ENCODE measurements around the gene PTRHD1. TPM values are rescaled to one million over a fixed set of nuclear protein-coding genes. Genes with fewer than 3 reads are reported as not detected.

The PTRHD1 gene
- total and polyA plus RNA-seq, 5 donors from 2014 or later, result 16.9 to 83.0 (median 52.4) TPM

DNA sequence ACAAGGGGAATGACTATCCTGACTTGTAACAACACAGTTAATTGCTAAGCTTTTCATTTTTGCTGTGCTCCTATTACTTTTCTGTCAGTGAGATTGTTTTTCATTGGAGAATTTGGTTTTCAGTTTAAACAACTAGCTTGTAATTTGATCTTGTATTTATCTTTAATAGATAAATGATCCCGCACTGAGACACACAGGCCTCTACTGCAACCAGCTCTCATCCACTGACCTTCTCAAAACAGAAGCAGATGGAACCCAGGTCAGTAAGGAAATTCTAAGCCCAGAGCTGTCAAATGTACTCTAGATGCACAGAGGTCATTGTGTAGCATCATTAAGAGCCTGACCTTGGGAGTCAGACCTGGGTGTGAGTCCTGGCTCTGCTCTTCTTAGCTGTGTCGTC lies 30.7 kb downstream of the PTRHD1 start:
- Histone ChIP-seq H3K27ac (ENCODE audit: insufficient read depth, low read length, poor library complexity, severe bottlenecking) (no peak overlapping the region), H3K9me3 (ENCODE audit: control insufficient read depth in 2 of 2, low read length in 2 of 2) (no peaks in the 10 kb centered on the region), H3K36me3 (ENCODE audit: control insufficient read depth, insufficient read depth, low read length) (peaks cover 57% of the 10 kb centered on the region), H3K4me1 (ENCODE audit: control insufficient read depth, insufficient read depth, low read length, poor library complexity, severe bottlenecking) (no peaks in the 10 kb centered on the region), H3K27me3 (ENCODE audit: control insufficient read depth, insufficient read depth, low read length) (no peaks in the 10 kb centered on the region), H3K4me3 (ENCODE audit: low read depth, low read length) (no peak overlapping the region)
- H3K36me3 Mint-ChIP-seq, result peaks cover 51% of the 10 kb centered on the region
- DNase-seq, result no peak
- H3K4me3 Mint-ChIP-seq, result no peak overlapping the region
- H3K27ac Mint-ChIP-seq, result no peak overlapping the region
- ATAC-seq (ENCODE audit: low read depth in 2 of 2), result no peak
- no peaks in the 10 kb centered on the region for H3K9me3 Mint-ChIP-seq
- H3K27me3 Mint-ChIP-seq, result no peaks in the 10 kb centered on the region
- peaks cover 6 to 10% (median 8%) of the 10 kb centered on the region in 4 donors for H3K4me1 Mint-ChIP-seq

DNA sequence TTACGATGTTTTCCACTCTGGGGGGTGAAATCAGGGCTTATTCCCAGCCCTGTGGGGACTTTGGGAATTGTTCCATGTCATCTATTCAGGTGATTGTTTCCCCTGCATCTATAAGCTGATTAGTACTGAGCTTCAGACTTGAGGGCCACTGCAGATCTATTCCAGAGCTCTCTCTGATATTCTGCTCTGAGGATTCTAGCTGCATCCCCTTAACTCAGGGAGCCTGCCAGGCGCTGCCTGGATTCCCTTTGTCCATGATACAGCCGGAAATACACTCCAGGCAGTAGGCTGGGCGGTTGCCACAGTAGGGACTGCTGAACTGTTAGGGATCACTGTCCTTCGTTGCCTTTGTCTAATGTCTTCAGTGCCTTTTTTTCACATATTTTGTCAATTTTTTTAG lies 31.3 kb downstream of the PTRHD1 start:
- H3K27ac ChIP-seq (ENCODE audit: insufficient read depth, low read length, poor library complexity, severe bottlenecking), result no peak overlapping the region
- H3K4me3 ChIP-seq (ENCODE audit: low read depth, low read length), result no peak overlapping the region
- Mint-ChIP-seq H3K9me3 (no peaks in the 10 kb centered on the region), H3K4me3 (no peak overlapping the region), H3K36me3 (peaks cover 51% of the 10 kb centered on the region), H3K4me1 (peaks cover 6 to 9% (median 8%) of the 10 kb centered on the region in 4 donors), H3K27me3 (no peaks in the 10 kb centered on the region), H3K27ac (no peak overlapping the region)
- no peaks in the 10 kb centered on the region for H3K4me1 ChIP-seq (ENCODE audit: control insufficient read depth, insufficient read depth, low read length, poor library complexity, severe bottlenecking)
- H3K9me3 ChIP-seq (ENCODE audit: control insufficient read depth in 2 of 2, low read length in 2 of 2), result no peaks in the 10 kb centered on the region
- DNase-seq (no peak), ATAC-seq (ENCODE audit: low read depth in 2 of 2) (no peak)
- H3K36me3 ChIP-seq (ENCODE audit: control insufficient read depth, insufficient read depth, low read length), result peaks cover 59% of the 10 kb centered on the region
- H3K27me3 ChIP-seq (ENCODE audit: control insufficient read depth, insufficient read depth, low read length), result no peaks in the 10 kb centered on the region

DNA sequence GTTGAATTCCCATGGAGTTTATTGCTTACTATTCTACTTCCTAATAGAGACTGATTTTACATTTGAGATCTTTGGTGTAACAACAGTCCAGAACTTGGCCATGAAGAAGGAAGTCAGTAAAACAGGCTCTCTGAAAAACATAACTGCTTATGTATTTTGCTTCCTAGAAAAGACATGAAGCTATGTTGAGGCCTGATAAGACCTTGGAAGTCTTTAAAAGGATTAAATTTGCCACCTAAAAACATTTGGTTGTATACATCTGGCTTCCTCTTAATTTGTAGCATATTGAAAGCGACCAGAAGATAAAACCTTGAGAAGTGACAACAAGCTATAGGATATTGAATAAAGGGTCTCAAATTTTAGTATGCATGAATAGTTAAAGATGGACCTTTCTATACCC lies 36.4 kb downstream of the PTRHD1 start:
- no peak overlapping the region for H3K4me3 ChIP-seq (ENCODE audit: low read depth, low read length)
- H3K9me3 Mint-ChIP-seq, result no peaks in the 10 kb centered on the region
- DNase-seq (no peak), ATAC-seq (ENCODE audit: low read depth in 2 of 2) (no peak)
- H3K27me3 ChIP-seq (ENCODE audit: control insufficient read depth, insufficient read depth, low read length), result no peaks in the 10 kb centered on the region
- peaks cover 70% of the 10 kb centered on the region for H3K36me3 ChIP-seq (ENCODE audit: control insufficient read depth, insufficient read depth, low read length)
- no peak overlapping the region for H3K27ac ChIP-seq (ENCODE audit: insufficient read depth, low read length, poor library complexity, severe bottlenecking)
- H3K27me3 Mint-ChIP-seq, result no peaks in the 10 kb centered on the region
- no peak overlapping the region for H3K27ac Mint-ChIP-seq
- no peak overlapping the region for H3K4me3 Mint-ChIP-seq
- H3K36me3 Mint-ChIP-seq, result peaks cover 25% of the 10 kb centered on the region
- no peaks in the 10 kb centered on the region for H3K4me1 ChIP-seq (ENCODE audit: control insufficient read depth, insufficient read depth, low read length, poor library complexity, severe bottlenecking)
- no peaks in the 10 kb centered on the region for H3K4me1 Mint-ChIP-seq
- H3K9me3 ChIP-seq (ENCODE audit: control insufficient read depth in 2 of 2, low read length in 2 of 2), result no peaks in the 10 kb centered on the region

DNA sequence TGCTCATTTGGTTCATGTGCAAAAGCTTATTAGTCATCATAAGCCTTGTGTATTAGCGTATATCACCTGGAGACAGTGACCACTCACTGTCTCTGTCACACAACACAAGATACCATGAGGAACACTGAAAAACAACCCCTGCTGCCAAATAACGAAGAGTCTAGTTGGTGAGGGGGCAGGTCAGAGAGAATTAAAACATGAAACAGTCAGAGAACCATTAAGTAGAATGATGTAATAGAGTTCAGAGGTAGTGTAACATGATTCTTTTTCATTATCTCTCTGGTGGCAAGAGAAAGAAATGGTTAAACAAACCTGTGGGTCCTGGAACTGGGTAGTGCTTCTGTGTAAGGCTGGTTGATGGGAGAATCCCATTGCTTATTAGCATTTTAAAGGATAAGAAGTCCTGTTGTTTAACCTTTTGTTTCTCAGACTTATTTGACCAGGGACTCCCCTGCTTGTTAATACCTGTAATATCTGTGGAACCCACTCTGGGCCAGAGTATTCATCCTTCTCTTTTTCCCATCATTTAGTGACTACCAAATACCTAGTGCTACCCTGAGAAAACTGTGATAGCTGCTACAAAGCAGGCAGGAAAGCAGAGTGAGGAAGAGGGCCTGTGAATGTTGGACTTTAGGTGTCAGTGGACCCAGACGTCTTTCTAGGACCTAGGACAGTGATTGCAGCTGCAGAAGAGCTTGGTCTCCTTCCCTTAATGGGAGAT lies 38.0 kb downstream of the PTRHD1 start:
- H3K9me3 ChIP-seq (ENCODE audit: control insufficient read depth in 2 of 2, low read length in 2 of 2), result no peaks in the 10 kb centered on the region
- no peak overlapping the region for H3K27ac ChIP-seq (ENCODE audit: insufficient read depth, low read length, poor library complexity, severe bottlenecking)
- Mint-ChIP-seq H3K4me1 (peaks cover 0 to 3% (median 0%) of the 10 kb centered on the region in 4 donors), H3K27me3 (no peaks in the 10 kb centered on the region), H3K4me3 (no peak overlapping the region), H3K27ac (peak overlapping the region in 2 of 3 donors; percentile 21 to 32), H3K9me3 (no peaks in the 10 kb centered on the region), H3K36me3 (peaks cover 19% of the 10 kb centered on the region)
- no peak for ATAC-seq (ENCODE audit: low read depth in 2 of 2)
- H3K4me3 ChIP-seq (ENCODE audit: low read depth, low read length), result no peak overlapping the region
- no peaks in the 10 kb centered on the region for H3K4me1 ChIP-seq (ENCODE audit: control insufficient read depth, insufficient read depth, low read length, poor library complexity, severe bottlenecking)
- H3K36me3 ChIP-seq (ENCODE audit: control insufficient read depth, insufficient read depth, low read length), result peaks cover 62% of the 10 kb centered on the region
- no peak for DNase-seq
- no peaks in the 10 kb centered on the region for H3K27me3 ChIP-seq (ENCODE audit: control insufficient read depth, insufficient read depth, low read length)

DNA sequence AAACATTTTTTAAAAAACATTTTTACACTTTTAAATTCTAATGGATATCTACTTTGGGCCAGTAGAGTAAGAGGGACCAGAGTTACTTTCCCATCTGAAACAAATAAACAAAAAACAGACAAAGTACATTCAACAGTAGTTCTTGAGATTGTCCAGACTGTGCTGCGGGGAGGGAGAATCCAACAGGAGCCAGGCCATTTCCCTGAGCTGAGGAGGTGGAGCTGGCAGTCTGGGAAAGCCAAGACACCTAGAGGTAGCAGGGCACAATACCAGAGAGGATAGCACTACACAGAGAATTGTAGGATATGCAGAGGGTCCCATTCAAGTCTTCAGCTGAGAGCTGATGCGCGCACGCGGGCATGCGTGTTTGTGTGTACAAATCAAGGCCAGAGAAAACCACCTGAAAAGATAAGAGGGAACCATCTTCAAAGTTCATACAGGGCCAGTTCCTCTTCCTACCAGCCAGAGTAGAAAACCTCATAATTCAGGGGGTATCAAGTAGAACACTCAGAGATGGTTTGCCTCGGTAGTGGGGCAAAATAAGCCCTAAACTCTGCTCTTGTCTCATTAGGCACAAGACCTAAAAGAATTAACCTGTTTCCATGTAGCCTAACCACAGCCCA lies 44.0 kb downstream of the PTRHD1 start:
- DNase-seq (no peak), ATAC-seq (ENCODE audit: low read depth in 2 of 2) (no peak)
- H3K9me3 ChIP-seq (ENCODE audit: control insufficient read depth in 2 of 2, low read length in 2 of 2), result no peaks in the 10 kb centered on the region
- no peaks in the 10 kb centered on the region for H3K27me3 Mint-ChIP-seq
- H3K27me3 ChIP-seq (ENCODE audit: control insufficient read depth, insufficient read depth, low read length), result no peaks in the 10 kb centered on the region
- peaks cover 37% of the 10 kb centered on the region for H3K36me3 ChIP-seq (ENCODE audit: control insufficient read depth, insufficient read depth, low read length)
- H3K27ac Mint-ChIP-seq, result peak overlapping the region in 2 of 3 donors; percentile 8 to 88
- H3K4me1 ChIP-seq (ENCODE audit: control insufficient read depth, insufficient read depth, low read length, poor library complexity, severe bottlenecking), result no peaks in the 10 kb centered on the region
- no peak overlapping the region for H3K27ac ChIP-seq (ENCODE audit: insufficient read depth, low read length, poor library complexity, severe bottlenecking)
- H3K4me3 ChIP-seq (ENCODE audit: low read depth, low read length), result no peak overlapping the region
- H3K4me3 Mint-ChIP-seq, result no peak overlapping the region
- H3K4me1 Mint-ChIP-seq, result peaks cover 3 to 12% (median 5%) of the 10 kb centered on the region in 4 donors
- H3K9me3 Mint-ChIP-seq, result no peaks in the 10 kb centered on the region
- H3K36me3 Mint-ChIP-seq, result peaks cover 24% of the 10 kb centered on the region

DNA sequence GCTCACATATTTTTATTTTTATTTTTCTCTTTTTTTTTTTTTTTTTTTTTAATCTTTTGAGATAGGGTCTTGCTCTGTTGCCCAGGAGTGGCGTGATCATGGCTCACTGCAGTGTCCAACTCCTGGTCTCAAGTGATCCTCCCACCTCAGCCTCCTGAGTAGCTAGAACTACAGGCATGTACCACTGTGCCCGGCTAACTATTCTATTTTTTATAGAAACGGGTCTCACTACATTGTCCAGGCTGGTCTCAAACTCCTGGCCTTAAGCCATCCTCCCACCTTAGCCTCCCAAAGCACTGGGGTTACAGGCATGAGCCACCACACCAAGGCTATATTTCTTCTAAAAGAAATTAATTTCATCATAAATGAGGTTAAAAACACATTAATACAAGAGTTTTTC lies 45.9 kb downstream of the PTRHD1 start:
- ATAC-seq (ENCODE audit: low read depth in 2 of 2) (no peak), DNase-seq (no peak)
- H3K36me3 ChIP-seq (ENCODE audit: control insufficient read depth, insufficient read depth, low read length), result peaks cover 33% of the 10 kb centered on the region
- Mint-ChIP-seq H3K36me3 (peaks cover 26% of the 10 kb centered on the region), H3K27ac (no peak overlapping the region), H3K9me3 (no peaks in the 10 kb centered on the region), H3K4me1 (peaks cover 4 to 20% (median 16%) of the 10 kb centered on the region in 4 donors), H3K27me3 (no peaks in the 10 kb centered on the region), H3K4me3 (no peak overlapping the region)
- no peaks in the 10 kb centered on the region for H3K27me3 ChIP-seq (ENCODE audit: control insufficient read depth, insufficient read depth, low read length)
- no peak overlapping the region for H3K27ac ChIP-seq (ENCODE audit: insufficient read depth, low read length, poor library complexity, severe bottlenecking)
- H3K9me3 ChIP-seq (ENCODE audit: control insufficient read depth in 2 of 2, low read length in 2 of 2), result no peaks in the 10 kb centered on the region
- H3K4me3 ChIP-seq (ENCODE audit: low read depth, low read length), result no peak overlapping the region
- no peaks in the 10 kb centered on the region for H3K4me1 ChIP-seq (ENCODE audit: control insufficient read depth, insufficient read depth, low read length, poor library complexity, severe bottlenecking)

DNA sequence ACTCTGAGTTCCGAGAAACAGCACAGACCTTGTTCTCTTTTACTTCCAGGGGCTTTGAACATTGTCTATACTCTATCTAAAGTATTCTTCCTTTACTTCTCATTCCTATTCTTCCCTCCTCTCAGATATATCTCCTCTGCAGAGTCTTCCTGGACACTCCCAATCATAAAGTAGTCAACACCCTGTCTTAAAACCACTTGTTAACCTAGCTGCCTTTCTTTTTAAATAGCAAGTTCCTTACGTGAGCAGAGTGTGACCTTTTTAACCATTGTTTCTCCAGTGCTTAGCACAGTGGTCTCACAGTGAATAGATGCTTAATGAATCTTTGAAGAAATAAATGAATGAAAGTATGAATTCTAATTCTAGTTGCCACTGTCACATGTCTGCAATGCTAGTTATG lies 47.4 kb downstream of the PTRHD1 start:
- no peaks in the 10 kb centered on the region for H3K27me3 ChIP-seq (ENCODE audit: control insufficient read depth, insufficient read depth, low read length)
- Mint-ChIP-seq H3K9me3 (no peaks in the 10 kb centered on the region), H3K4me1 (peaks cover 7 to 20% (median 16%) of the 10 kb centered on the region in 4 donors), H3K4me3 (no peak overlapping the region), H3K36me3 (peaks cover 36% of the 10 kb centered on the region), H3K27me3 (no peaks in the 10 kb centered on the region), H3K27ac (peak overlapping the region in 1 of 3 donors; percentile 76)
- no peak overlapping the region for H3K4me3 ChIP-seq (ENCODE audit: low read depth, low read length)
- no peak overlapping the region for H3K27ac ChIP-seq (ENCODE audit: insufficient read depth, low read length, poor library complexity, severe bottlenecking)
- no peak for DNase-seq
- no peaks in the 10 kb centered on the region for H3K4me1 ChIP-seq (ENCODE audit: control insufficient read depth, insufficient read depth, low read length, poor library complexity, severe bottlenecking)
- H3K36me3 ChIP-seq (ENCODE audit: control insufficient read depth, insufficient read depth, low read length), result peaks cover 37% of the 10 kb centered on the region
- ATAC-seq (ENCODE audit: low read depth in 2 of 2), result no peak
- no peaks in the 10 kb centered on the region for H3K9me3 ChIP-seq (ENCODE audit: control insufficient read depth in 2 of 2, low read length in 2 of 2)

DNA sequence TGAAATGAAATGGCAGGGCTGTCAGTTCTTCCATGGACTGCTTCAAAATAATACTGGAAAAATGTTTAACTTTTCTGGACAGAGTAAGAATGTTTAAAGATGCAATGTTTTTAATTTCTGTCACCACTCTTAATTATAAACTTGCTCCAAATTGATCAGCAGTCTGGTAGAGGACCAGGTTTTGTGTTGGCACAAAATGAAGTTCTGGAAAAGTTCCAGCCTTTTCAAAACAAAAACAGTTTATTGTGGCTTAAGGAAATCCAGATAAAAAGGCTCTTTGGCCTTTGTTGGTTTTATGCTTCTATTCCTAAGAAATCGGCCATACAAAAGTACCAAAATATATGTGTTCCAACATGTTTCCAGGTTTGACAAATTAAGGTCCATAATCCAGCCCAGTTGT lies 48.8 kb downstream of the PTRHD1 start:
- Mint-ChIP-seq H3K9me3 (no peaks in the 10 kb centered on the region), H3K4me1 (peaks cover 7 to 30% (median 18%) of the 10 kb centered on the region in 4 donors), H3K27me3 (no peaks in the 10 kb centered on the region), H3K4me3 (no peak overlapping the region), H3K27ac (no peak overlapping the region), H3K36me3 (peaks cover 27% of the 10 kb centered on the region)
- H3K4me1 ChIP-seq (ENCODE audit: control insufficient read depth, insufficient read depth, low read length, poor library complexity, severe bottlenecking), result no peaks in the 10 kb centered on the region
- DNase-seq (no peak), ATAC-seq (ENCODE audit: low read depth in 2 of 2) (no peak)
- H3K36me3 ChIP-seq (ENCODE audit: control insufficient read depth, insufficient read depth, low read length), result peaks cover 39% of the 10 kb centered on the region
- no peaks in the 10 kb centered on the region for H3K9me3 ChIP-seq (ENCODE audit: control insufficient read depth in 2 of 2, low read length in 2 of 2)
- no peak overlapping the region for H3K4me3 ChIP-seq (ENCODE audit: low read depth, low read length)
- no peak overlapping the region for H3K27ac ChIP-seq (ENCODE audit: insufficient read depth, low read length, poor library complexity, severe bottlenecking)
- H3K27me3 ChIP-seq (ENCODE audit: control insufficient read depth, insufficient read depth, low read length), result no peaks in the 10 kb centered on the region

All from CD4-positive, CD25-positive, alpha-beta regulatory T cell (primary cell).